GM03348 (cell line): Measurements from ENCODE around the gene LRWD1.
"Not testable (repeated sequence)": the region's sequence is repeated elsewhere in the genome, so short reads cannot be mapped to it uniquely, and the experiment has no call there.

ENCODE experiments used
- DNase-seq: peaks from one replicate; pipeline ENCODE4 v3.0.0; 2012; ENCODE audit warnings: low spot score

Gene LRWD1

DNA sequence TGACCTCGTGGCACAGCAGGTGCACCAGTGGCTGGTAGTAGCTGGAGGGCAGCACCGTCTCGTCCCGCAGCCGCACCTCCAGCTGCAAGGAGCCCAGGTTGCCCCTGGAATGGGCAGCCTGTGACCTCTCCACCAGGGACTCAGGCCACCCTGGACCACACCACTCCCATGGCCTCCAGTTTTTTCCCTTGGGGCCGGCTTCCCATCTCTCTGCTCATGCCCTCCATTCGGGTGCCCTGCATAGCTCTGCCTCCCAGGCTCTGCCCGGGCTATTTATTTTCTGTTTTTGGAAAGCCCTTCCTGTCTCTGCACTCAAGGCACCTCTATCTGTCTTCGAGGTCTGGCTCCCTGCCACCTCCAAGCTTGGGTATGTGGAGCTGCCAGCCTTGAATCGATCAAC, 32.1 kb downstream of the LRWD1 start:
- not testable (repeated sequence) for DNase-seq

- not testable (repeated sequence) for DNase-seq
Measured at GRCh38 chr7:102497308-102497707, 32.5 kb downstream of the LRWD1 start.

DNA sequence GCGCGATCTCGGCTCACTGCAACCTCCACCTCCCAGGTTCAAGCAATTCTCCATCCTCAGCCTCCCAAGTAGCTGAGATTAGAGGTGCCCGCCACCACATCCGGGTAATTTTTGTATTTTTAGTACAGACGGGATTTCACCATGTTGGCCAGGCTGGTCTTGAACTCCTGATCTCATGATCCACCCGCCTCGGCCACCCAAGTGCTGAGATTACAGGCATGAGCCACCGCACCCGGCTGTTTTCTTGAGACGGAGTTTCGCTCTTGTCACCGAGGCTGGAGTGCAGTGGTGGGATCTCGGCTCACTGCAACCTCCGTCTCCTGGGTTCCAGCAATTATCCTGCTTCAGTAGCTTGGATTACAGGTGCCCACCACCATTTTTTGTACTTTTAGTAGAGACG, 33.5 kb downstream of the LRWD1 start:
- DNase-seq, result not testable (repeated sequence)

GRCh38 chr7:102503141-102503540, 38.4 kb downstream of the LRWD1 start:
- DNase-seq, result not testable (repeated sequence)

GRCh38 chr7:102505298-102506185, 40.8 kb downstream of the LRWD1 start:
- not testable (repeated sequence) for DNase-seq

DNA sequence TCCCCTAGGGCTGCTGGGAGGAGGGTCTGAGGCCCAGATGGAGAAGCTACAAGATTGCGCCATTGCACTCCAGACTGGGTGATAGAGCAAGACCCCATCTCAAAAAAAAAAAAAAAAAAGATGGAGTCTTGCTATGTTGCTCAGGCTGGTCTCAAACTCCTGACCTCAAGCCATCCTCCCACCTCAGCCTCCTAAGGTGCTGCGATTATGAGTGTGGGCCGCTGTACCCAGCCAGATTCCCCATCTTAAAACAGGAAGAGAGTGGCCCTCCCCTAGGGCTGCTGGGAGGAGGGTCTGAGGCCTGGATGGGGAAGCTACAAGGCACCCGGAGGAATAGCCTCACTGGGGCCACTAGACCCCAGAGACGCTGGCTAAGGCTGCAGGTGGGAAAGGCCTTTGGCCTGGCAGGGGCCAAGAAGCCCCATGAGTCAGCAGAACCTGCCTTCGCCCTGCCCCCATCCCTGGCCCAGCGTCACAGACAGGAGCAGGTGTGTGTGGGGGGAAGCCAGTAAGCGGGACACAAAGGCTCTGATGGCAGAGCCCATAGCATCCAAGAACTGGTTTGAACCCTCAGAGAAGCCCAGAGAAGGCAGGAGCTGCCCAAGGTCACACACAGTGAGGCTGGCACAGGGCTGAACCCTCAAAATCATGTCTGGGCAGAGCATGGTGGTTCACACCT, 42.8 kb downstream of the LRWD1 start:
- DNase-seq, result not testable (repeated sequence)

DNA sequence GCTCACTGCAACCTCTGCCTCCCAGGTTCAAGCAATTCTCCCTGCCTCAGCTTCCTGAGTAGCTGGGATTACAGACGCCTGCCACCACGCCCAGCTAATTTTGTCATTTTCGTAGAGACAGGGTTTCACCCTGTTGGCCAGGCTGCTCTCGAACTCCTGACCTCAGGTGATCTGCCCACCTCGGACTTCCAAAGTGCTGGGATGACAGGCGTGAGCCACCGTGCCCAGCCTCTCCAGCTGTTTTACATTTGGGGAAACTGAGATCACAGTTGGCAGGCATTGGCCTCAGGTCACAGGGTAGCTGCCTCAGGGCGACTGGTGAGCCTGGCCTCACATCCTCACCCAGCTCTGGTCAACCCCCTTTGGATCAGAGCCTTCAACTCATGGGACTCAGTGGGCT, 45.8 kb downstream of the LRWD1 start:
- DNase-seq, result not testable (repeated sequence)

DNA sequence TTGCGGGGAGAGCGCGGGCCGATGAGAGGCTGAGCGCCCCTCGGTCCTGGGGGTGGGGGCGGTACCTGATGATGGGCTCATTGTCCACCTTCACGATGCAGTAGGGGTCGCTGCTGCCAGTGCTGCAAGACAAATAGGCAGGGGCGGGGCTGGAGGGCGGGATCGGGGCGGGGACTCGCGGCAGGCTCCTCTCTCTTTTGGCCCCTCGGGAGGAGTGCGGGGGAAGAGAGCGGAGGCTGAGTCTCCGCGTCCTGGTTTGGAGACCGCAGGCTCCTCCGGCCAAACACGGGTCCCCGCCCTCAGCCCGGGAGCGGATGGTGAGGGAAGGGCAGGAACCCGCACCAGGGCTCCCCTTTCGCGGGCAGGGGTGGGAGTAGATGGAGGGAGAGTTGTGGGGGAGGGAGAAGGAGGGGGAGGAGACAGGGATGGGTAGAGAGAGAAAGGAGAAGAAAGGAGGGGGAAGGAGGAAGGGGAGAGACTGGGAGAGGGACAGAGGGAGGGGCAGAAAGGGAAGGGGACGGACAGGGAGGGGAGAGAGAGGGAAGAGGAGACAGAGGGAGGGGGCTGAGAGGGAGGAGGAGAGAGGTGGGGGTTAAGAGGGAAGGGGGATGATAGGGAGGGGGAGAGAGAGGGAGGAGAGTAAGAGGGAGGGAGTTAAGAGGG, 47.2 kb downstream of the LRWD1 start:
- not testable (repeated sequence) for DNase-seq

- not testable (repeated sequence) for DNase-seq
Measured at GRCh38 chr7:102512642-102513221, 47.9 kb downstream of the LRWD1 start.

DNA sequence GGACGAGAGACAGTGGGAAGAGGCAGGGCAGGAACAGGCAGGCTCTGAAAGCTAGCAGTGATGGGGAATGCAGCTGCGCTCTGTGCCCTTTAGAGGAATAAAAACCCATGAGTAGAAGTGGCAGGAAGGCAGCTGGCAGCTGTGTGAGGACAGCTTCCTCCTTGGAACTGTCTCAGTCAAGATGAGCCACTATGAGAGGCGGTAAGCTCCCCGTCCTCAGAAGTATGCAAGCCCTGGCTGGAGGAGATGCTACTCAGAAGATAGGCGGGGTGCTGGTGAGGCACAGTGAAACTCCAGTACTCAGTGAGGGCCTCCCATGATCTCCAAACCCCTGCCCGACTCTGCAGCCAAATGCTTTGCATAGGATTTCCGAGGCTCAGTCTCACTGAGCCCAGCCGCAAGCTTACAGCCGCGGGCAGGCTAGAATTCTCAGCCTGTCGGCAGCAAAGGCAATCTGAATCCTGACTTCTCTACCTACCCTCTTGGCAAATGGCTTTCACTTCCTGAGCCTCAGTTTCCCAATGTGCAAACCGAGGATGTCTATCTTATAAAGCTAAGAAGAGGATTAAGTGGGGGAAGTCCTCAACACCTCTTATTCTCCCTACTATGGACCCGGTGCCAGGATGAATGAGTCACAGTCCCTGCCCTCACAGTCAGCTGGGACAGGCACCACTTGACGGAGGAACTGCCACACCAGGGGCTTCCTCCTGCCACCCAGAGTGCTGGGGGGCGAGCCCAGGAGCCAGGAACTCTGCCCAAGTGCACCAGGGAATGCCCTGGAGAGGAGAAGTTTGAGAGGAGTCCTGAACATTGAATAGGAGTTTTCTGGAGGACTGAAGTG, 50.3 kb downstream of the LRWD1 start:
- not testable (repeated sequence) for DNase-seq

DNA sequence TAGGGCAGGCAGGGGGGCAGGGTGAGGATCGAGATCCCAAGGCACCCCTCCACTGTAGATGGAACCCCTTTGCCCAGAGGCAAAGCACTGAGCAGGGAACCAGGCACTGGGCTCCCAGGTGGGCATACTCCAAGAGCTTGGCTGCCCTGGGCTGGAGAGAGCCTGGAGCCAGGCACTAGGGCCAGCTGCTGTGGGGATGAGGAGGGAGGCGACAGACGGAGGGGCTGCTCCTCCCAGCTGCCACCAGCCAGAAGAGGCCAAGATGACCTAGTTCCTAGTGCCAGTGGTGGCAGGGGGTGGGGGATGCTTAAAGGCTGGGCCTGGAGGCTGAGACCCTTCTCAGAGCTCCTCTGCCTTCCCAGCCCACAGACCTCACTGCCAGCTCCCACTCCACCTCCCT, 51.1 kb downstream of the LRWD1 start:
- DNase-seq, result not testable (repeated sequence)

DNA sequence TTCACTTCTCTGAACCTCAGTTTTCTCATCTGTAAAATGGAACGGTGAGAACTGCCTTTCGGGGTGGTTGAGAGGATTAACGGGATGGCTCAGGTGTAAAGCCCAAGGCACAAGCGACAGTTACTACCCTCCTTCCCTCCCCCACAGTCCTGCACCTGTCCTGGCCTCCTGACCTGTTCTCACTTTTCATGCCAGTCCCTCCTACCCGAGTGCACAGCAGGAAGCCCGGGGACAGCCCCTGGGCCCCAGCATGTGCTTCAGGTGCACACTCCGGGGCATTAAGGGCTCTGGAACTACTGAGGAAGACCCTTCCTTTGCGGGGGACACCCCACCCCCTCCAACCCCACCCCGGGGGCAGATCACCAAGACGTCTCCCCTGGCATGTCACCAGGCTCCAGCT, 52.2 kb downstream of the LRWD1 start:
- DNase-seq, result not testable (repeated sequence)

DNA sequence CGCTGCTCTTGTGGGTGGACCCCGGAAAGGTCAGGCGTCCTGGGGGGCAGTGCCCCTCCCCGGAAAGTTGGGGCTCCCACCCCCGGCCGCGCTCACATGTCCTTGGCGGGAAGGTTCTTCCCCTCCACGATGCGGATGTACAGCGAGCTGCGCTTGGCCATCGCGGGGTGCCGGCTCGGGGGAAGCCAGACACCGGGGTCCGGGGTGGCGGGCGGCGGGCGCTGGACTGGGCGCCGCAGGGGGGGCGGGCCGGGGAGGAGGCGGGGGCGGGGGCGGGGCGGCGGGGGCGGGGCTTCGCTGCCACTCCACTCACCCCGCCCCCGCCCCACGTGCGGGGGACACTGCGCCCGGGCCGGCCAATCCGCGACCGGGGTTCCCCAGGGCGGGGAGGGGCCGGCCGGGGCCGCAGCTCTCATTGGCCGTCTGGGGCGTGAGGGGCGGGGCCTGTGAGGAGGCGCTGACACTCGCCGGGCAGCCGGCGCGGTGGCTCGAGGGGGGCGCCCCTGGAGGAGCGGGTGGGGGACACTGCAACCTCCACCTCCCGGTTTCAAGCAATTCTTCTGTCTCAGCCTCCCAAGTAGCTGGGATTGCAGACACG, 52.9 kb downstream of the LRWD1 start, which contains the start of gene RASA4B:
Gene RASA4B (minus strand): TSS at position 228 of the 598 bp plus-strand sequence. CDS start 67 bp downstream, at position 161.
- not testable (repeated sequence) for DNase-seq

DNA sequence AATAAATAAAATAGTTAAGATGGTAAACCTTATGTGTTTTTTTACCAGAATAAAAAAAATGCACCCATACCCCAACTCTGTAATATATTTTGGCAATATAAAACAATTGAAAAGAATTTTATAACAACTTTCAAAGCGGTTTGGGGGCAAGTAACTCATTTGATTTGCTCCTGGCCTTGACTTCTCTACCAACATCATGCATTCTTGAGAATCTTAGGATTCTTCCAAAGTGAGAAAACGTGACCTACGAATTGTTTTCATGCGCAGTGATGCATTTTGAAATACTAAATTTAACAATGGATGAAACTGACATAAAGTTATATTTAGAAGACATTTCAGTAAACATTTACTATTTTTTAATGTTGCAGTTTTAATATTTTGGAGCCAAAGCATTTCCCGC, 56.0 kb downstream of the LRWD1 start:
- not testable (repeated sequence) for DNase-seq
